HG03521 (cell line): ENCODE measurements around the gene RANBP17.
"Not testable (repeated sequence)": the region's sequence is repeated elsewhere in the genome, so short reads cannot be mapped to it uniquely, and the experiment has no call there.

ENCODE experiments used
- ATAC-seq: cut with Tn5 transposase; IDR thresholded peaks from one replicate; pipeline ENCODE4 v1.9.1; 2021; ENCODE audit warnings: mild to moderate bottlenecking, moderate library complexity; ENCODE audit not compliant: unreplicated experiment

Gene RANBP17

GRCh38 chr5:170865622-170866021 lies 3.8 kb downstream of the RANBP17 start:
- peak; percentile 51 for ATAC-seq

- ATAC-seq: no peak
Measured at GRCh38 chr5:170867825-170868224, 6.0 kb downstream of the RANBP17 start.

- ATAC-seq: not testable (repeated sequence)
Measured at GRCh38 chr5:170870390-170870789, 8.6 kb downstream of the RANBP17 start.

- no peak for ATAC-seq
Measured at GRCh38 chr5:170874017-170874416, 12.2 kb downstream of the RANBP17 start.

GRCh38 chr5:170875811-170876210 lies 14.0 kb downstream of the RANBP17 start:
- no peak for ATAC-seq

- no peak for ATAC-seq
Measured at GRCh38 chr5:170880084-170880483, 18.3 kb downstream of the RANBP17 start.

GRCh38 chr5:170882345-170882744 lies 20.5 kb downstream of the RANBP17 start:
- no peak for ATAC-seq

- no peak for ATAC-seq
Measured at GRCh38 chr5:170885256-170885655, 23.4 kb downstream of the RANBP17 start.

- no peak for ATAC-seq
Measured at GRCh38 chr5:170885809-170886208, 24.0 kb downstream of the RANBP17 start.

GRCh38 chr5:170886210-170886894 lies 24.5 kb downstream of the RANBP17 start:
- no peak for ATAC-seq

GRCh38 chr5:170892196-170892595 lies 30.4 kb downstream of the RANBP17 start:
- no peak for ATAC-seq

- no peak for ATAC-seq
Measured at GRCh38 chr5:170894665-170895064, 32.8 kb downstream of the RANBP17 start.

GRCh38 chr5:170896779-170897178 lies 35.0 kb downstream of the RANBP17 start:
- ATAC-seq: no peak

GRCh38 chr5:170903075-170903474 lies 41.3 kb downstream of the RANBP17 start:
- ATAC-seq: no peak

GRCh38 chr5:170907758-170908157 lies 45.9 kb downstream of the RANBP17 start:
- ATAC-seq: no peak

GRCh38 chr5:170913573-170913972 lies 51.8 kb downstream of the RANBP17 start:
- no peak for ATAC-seq

- no peak for ATAC-seq
Measured at GRCh38 chr5:170917113-170917512, 55.3 kb downstream of the RANBP17 start.

- ATAC-seq: no peak
Measured at GRCh38 chr5:170920196-170920595, 58.4 kb downstream of the RANBP17 start.

- ATAC-seq: not testable (repeated sequence)
Measured at GRCh38 chr5:170922331-170922730, 60.5 kb downstream of the RANBP17 start.

- no peak for ATAC-seq
Measured at GRCh38 chr5:170923910-170924620, 62.2 kb downstream of the RANBP17 start.

- ATAC-seq: not testable (repeated sequence)
Measured at GRCh38 chr5:170935534-170936218, 73.9 kb downstream of the RANBP17 start.

GRCh38 chr5:170937072-170937471 lies 75.3 kb downstream of the RANBP17 start:
- no peak for ATAC-seq
